HG02870 (cell line): ENCODE data around the gene CDR2.
"Not testable (repeated sequence)": the region's sequence is repeated elsewhere in the genome, so short reads cannot be mapped to it uniquely, and the experiment has no call there.

Source experiments
- ATAC-seq: cut with Tn5 transposase; IDR thresholded peaks from one replicate; pipeline ENCODE4 v1.9.1; 2021; ENCODE audit warnings: mild to moderate bottlenecking, moderate library complexity; ENCODE audit not compliant: unreplicated experiment

The CDR2 gene

DNA sequence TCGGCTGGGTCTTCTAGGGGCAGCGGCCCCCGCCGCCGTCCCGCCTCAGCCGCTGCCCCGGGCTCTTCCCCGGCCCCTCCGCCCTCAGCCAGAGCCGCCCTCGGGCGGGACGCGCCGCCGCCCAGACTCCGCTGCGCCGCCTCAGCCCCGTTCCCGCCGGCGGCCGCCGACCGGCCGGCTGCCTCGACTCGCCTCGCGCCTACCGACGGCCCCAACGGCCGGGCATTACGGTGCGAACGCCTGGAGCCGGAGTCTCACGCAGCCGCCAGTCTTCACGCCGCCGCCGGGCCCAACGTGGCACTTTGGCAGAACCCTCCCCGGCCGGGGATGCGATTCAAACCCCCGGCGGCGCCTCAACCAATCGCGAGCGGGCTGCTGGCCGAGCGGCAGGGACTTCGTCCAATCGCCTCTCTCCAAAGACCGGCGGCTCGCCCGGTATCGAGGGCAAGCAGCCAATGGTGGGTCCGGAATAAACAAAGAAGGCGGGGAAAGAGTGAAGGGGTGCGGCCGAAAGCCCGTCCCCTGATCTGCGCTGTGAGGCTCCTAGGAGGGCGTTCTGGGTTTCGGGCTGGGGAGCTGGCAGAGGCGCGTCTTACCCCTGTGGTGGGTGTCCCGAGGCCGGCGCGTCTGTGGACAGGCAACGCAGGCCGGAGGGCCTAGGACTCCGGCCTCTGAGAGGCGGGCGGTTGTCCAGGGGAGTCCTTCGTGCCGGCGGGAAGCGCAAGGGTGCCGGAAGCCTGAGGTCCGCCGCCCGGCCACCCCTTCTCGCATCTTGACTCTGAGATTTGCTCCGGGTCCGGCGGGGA, at the start of gene CDR2:
TSS of gene CDR2 (minus strand) at position 309 of the 806 bp plus-strand sequence. CDS start 310 bp downstream, outside the sequence.
- peak; percentile 93 for ATAC-seq

DNA sequence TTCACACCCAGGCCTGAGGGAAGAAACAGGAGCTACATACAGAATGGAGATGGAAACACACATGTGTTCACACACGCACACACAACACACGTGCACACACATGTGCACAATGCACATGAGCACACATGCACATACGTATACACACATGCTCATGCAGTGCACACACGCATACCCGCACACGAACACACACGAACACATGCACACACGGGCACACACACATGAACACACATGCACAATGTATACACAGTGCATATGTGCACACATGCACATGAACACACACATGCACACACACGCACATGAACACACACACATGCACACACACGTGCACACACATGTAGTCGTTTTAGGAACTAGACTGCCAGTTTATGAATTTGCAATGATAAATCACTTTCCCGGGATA, 49.3 kb upstream of the CDR2 start:
- no peak for ATAC-seq

DNA sequence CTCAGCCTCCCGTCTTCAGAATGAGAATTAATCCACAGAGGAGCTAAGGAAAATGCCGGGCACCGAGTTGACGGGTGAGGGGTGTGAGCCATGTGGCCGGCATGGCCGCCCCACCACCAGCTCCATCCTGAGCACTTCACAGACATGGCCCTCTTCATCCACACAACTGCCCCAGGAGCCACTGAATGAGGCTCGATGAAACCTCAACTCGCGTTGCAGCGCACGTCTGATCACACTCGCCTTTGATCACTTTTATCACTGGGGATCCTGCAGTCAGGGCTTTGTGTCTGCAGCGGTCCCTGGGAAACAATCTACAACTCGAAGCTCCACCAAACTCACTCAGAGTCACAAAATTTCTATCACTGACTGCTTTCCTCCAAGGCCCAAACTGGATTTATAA, 46.7 kb upstream of the CDR2 start:
- ATAC-seq = no peak

GRCh38 chr16:22420606-22421135, 46.3 kb upstream of the CDR2 start:
- no peak for ATAC-seq

DNA sequence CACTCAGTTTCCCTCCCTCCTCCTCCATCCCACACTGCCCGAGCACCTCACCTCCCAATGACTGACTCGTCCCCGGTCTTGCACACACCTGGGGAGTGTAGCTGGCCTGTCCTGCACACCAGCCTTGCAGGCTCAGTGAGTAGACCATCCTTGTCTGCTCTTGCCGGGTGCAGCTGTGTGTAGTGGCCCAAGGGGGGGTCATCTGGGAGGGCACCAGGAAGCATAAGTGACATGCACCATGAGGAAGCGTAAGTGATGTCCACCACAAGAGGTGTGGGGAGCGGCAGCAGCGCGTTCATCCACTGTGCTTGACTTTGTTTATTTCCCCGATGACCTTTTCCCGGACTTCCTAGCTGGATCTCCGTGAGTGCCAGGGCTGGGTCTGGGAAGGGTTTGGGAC, 45.5 kb upstream of the CDR2 start:
- no peak for ATAC-seq

- ATAC-seq = no peak
Observed at GRCh38 chr16:22418826-22419225, 44.4 kb upstream of the CDR2 start.

DNA sequence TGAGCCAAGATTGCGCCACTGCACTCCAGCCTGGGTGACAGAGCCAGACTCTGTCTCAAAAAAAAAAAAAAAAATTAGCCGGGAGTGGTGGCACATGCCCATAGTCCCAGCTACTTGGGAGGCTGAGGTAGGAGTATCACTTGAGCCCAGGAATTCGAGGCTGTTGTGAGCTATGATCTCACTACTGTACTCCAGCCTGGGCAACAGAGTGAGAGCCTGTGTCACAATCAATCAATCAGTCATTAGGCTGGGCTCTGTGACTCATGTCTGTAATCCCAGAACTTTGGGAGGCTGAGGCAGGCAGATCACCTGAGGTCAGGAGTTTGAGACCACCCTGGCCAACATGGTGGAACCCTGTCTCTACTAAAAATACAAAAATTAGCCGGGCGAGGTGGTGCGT, 43.4 kb upstream of the CDR2 start:
- not testable (repeated sequence) for ATAC-seq

- no peak for ATAC-seq
Observed at GRCh38 chr16:22417019-22417418, 42.6 kb upstream of the CDR2 start.

DNA sequence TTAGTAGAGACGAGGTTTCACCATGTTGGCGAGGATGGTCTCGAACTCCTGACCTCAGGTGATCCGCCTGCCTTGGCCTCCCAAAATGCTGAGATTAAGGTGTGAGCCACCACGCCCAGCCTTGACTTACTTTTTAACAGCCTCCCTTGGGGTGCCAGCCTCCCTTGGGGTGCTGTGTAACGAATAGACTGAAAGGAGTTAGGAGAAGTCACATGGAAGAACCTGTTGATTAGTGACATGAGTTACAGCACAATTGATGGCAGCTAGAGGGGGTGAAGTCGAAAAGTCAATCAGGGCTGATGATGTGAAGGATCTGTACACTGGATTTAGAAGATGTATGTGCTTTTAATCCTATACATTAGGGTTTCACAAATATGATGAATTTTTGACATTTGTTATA, 39.4 kb upstream of the CDR2 start:
- no peak for ATAC-seq

DNA sequence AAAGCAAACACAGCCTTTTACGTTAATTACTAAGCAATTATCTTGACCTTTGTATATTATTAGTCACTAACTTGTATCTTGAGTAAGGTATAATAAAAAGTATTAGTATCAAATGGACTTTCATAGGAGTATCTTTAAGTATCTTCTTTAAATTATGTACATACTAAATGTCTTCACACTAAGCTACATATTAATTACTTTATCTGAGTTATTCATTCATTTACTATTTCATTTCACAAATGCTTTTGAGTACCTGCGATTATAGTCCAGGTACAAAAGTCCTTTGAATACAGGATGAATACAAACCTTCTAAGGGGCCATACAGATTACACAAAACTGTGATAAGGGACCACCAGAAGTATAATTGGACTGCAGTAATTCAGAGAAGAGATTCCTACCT, 33.1 kb upstream of the CDR2 start:
- ATAC-seq = no peak

- no peak for ATAC-seq
Observed at GRCh38 chr16:22402191-22402590, 27.8 kb upstream of the CDR2 start.

DNA sequence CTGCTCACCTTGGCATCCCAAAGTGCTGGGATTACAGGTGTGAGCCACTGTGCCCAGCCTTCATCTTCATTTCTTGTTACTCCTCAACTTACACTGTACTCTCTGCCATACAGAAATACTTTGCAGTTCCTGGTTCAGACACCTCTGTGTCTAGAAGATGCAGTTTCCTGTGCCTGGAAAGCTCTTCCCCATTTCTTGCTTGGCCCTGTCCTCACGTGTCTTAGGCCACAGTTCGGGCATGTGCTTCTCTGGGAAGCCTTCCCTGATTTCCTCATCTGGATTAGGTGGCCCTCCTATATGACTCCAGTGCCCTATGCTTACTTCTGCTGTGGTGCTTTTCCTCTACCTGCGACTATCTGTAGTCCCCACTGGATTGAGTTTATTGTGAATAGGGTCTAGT, 26.5 kb upstream of the CDR2 start:
- ATAC-seq = no peak

GRCh38 chr16:22397931-22398330, 23.5 kb upstream of the CDR2 start:
- no peak for ATAC-seq

GRCh38 chr16:22397464-22397863, 23.0 kb upstream of the CDR2 start:
- ATAC-seq = no peak

GRCh38 chr16:22395960-22396359, 21.5 kb upstream of the CDR2 start:
- no peak for ATAC-seq

DNA sequence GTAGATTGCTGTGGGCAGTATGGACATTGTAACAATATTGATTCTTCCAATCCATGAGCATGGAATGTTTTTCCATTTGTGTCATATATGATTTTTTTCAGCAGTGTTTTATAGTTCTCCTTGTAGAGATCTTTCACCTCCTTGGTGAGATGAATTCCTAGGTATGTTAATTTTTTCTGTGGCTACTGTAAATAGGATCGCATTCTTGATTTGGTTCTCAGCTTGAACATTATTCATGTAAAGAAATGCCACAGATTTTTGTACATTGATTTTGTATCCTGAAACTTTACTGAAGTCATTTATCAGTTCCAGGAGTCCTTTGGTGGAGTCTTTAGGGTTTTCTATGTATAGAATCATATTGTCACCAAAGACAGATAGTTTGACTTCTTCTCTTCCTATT, 19.7 kb upstream of the CDR2 start:
- no peak for ATAC-seq

DNA sequence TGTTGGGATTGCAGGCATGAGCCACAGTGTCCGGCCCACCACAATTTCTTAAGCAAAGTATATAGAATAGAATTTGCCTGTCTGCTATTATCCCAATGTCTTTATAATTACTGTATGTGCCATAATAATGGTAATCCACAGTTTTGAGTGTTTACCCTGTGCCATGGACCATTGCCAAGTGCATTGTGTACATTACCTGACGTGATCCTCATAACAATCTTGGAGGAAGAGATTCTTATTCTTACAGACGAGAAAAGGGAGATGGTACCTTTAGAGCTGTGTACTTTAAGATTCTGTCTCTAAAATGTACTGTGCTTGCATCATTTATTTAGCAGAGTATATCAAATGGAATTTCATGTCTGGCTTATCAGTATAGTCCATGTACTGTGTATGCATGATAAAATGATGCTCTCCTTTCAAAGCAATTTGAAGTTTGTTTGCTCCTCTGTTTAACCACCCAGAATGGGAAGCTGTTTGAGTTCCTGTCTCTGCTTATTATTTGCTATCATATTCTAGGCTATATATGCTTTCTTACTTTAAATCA, 13.8 kb upstream of the CDR2 start:
- no peak for ATAC-seq

GRCh38 chr16:22386976-22387375, 12.6 kb upstream of the CDR2 start:
- ATAC-seq = no peak

- ATAC-seq = no peak
Observed at GRCh38 chr16:22385196-22385595, 10.8 kb upstream of the CDR2 start.

DNA sequence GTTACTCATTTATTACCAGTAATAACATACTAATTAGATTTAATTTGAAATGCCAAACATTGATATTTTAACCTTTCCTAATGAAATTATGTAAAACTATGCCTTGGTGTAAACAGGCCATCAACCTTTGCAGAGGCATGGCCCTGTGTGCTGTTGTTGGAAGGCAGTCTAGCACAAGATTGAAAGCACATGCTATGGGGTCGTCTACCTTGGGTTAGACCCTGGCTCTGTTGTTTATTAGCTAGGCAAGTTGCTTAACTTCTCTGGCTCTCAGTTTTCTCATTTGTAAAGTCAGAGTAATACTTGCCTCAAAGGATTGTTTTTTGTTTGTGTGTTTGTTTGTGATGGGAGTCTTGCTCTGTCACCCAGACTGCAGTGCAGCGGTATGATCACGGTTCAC, 9.4 kb upstream of the CDR2 start:
- ATAC-seq = no peak

DNA sequence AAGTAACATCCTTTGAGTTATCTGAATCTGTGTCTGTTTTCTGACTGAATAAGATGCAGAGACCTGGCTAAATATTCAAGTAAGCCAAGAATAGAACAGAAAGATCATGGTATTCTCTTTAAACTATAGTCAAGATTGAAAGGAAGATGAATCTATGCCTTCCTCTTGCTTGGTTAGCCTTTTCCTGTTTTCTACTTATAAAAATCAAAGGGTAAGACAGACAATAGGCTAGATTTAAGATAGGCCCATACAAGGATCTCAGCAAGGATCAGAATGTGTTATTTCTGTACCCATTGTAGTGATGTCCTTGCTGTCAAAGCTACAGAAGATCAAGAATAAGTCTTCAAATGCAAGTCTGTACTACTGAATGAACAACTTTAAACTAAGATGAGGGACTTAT, 7.0 kb upstream of the CDR2 start:
- ATAC-seq = no peak

DNA sequence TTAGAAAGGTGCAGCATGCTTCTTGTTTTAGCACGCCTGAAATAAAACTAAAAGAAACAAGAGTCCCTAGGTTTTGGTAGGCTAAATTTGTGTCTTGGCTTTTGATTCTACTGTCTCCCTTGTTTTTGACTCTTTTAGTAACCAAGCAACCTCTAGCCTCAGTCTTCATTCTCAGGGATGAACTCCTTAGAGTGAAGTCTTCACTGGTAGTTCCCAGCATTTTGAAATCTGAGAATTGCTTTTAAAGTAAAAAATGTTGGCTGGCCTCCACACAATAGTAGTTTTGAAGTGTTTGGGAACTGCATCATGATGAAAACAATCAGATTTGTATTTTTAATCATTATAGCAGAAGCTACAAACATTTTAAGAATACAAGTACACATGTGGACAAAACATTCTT, 6.1 kb upstream of the CDR2 start:
- ATAC-seq = no peak

- ATAC-seq = no peak
Observed at GRCh38 chr16:22379656-22380055, 5.2 kb upstream of the CDR2 start.
